Measurements from ENCODE around the gene GOLGA6L10.
"Not testable (repeated sequence)": the region's sequence is repeated elsewhere in the genome, so short reads cannot be mapped to it uniquely, and the experiment has no call there.

Gene GOLGA6L10

GRCh38 chr15:82304778-82305090, 44.5 kb downstream of the GOLGA6L10 start:
- H3K27ac ChIP-seq, result no peak overlapping the region
- TF ChIP-seq ZFX (IDR thresholded peaks at IDR 0.05; ENCODE audit: borderline replicate concordance) (no peak), CTCF (IDR thresholded peaks at IDR 0.05) (no peak)

- no peak overlapping the region for H3K27ac ChIP-seq
- TF ChIP-seq CTCF (IDR thresholded peaks at IDR 0.05) (no peak), ZFX (IDR thresholded peaks at IDR 0.05; ENCODE audit: borderline replicate concordance) (no peak)
Measured at GRCh38 chr15:82303956-82304777, 45.1 kb downstream of the GOLGA6L10 start.

DNA sequence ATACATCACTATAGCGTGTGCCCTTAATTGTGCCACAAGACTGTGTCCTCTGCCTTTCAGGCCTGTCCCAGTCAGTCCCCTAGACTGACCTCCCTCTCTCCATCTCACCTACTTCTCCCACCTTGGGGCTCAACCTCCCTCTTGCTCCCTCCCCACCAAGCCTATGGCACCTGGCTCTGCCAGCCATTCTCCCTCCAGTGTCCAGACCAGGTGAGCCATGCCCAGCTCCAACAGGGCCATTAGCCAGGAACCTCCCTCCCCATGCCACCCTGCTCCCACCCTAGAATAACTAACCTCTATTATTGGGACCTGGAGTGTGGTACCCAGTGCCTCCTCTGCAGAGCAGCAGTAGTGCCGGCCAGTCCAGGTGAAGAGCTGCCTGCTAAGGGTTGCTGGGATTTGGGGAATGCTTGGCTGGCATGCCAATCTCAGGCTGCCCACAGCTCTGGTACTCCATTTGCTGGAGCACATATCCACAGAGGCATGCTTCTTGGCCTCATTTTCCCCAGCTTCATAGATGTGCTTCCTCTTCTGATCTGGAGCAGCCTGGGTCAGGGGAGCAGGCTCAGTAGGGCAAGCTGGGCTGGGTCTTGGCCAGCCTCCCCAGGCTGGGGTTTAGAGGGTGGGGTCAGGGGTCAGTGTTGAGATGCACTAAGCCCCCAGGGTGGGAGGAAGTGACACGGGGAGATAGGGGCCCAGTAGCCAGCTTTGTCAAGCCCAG, 47.8 kb downstream of the GOLGA6L10 start:
- H3K27ac ChIP-seq, result no peak overlapping the region
- TF ChIP-seq ZFX (IDR thresholded peaks at IDR 0.05; ENCODE audit: borderline replicate concordance) (no peak), CTCF (IDR thresholded peaks at IDR 0.05) (no peak)

DNA sequence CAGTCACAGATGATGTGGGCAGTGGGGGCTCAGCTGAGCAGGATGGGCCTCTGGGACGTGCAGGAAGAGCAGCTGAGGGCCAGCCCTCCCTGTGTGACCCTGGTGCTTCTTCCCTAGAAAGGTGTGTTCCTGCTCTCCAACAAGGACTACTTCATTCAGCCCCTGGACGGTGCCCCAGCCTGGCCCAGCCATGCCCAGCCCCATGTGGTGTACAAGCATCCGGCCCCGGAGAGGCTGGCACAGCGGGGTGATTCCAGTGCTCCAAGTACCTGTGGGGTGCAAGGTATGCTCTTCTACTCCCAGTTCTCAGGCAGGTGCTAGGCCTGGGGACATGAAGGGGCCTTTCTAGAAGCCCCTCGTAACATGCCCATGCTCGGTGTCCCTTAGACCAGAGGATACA, 48.4 kb downstream of the GOLGA6L10 start:
- H3K27ac ChIP-seq, result no peak overlapping the region
- TF ChIP-seq ZFX (IDR thresholded peaks at IDR 0.05; ENCODE audit: borderline replicate concordance) (no peak), CTCF (IDR thresholded peaks at IDR 0.05) (no peak)

GRCh38 chr15:82300326-82300725, 48.9 kb downstream of the GOLGA6L10 start:
- H3K27ac ChIP-seq, result not testable (repeated sequence)

DNA sequence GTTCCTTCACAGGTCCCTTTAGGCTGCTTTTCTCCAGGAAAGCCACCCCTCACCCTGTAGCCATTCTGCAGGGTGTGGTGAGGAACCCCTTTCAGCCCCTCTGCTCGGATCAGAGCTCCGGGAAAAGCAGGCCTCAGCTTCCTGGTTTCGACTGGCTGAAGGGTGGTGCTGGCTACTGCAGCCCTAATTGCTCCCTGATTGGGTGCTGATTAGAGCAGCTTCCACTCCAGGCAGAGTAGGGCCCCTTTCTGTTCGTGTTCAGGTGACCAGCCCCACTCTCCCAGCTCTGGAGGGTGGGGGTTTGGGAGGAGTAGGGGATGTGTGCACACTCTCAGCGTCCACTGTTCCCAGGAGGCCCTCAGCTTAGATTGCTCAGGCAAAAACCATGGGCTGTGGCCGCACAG, 49.8 kb downstream of the GOLGA6L10 start:
- H3K27ac ChIP-seq, result not testable (repeated sequence)

DNA sequence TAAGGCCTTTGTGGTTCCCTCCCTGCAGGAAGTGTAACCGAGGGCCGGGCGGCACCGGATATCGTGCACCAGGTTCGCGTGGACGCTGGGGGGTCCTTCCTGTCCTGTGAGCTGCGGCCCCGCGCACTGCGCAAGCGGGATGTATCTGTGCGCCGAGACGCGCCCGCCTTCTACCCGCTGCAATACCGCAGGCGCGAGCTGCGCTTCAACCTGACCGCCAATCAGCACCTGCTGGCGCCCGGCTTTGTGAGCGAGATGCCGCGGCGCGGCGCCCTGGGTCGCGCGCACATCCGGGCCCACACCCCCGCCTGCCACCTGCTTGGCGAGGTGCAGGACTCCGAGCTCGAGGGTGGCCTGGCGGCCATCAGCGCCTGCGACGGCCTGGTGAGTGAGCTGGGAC, 50.8 kb downstream of the GOLGA6L10 start:
- no peak for TF ChIP-seq ZFX (IDR thresholded peaks at IDR 0.05; ENCODE audit: borderline replicate concordance)
- TF ChIP-seq CTCF (IDR thresholded peaks at IDR 0.05), result no peak
- H3K27ac ChIP-seq, result no peak overlapping the region

GRCh38 chr15:82298032-82298431, 51.2 kb downstream of the GOLGA6L10 start:
- TF ChIP-seq CTCF (IDR thresholded peaks at IDR 0.05), result no peak
- no peak for TF ChIP-seq ZFX (IDR thresholded peaks at IDR 0.05; ENCODE audit: borderline replicate concordance)
- H3K27ac ChIP-seq, result no peak overlapping the region
